SU-DHL-6 (cell line): ENCODE results near the gene POM121.

Experiments
- CTCF ChIP-seq: fragments of 200-600 bp; sonication (generic); IDR thresholded peaks from one replicate; pipeline ENCODE4 v1.5.1; 2017; ENCODE audit warnings: antibody characterized with exemption, mild to moderate bottlenecking, low read length, moderate library complexity; ENCODE audit not compliant: insufficient read depth, poor library complexity, severe bottlenecking
- EZH2phosphoT487 ChIP-seq: fragments of 200-600 bp; sonication (generic), shearing (Covaris generic); conservative IDR thresholded peaks from 2 replicates; pipeline ENCODE4 v1.6.1; 2018; ENCODE audit warnings: mild to moderate bottlenecking, antibody characterized with exemption, low read length, moderate library complexity, mixed read lengths

GRCh38 chr7:72925546-72926120 is 738 bp downstream of the POM121 start:
- no peak for TF ChIP-seq CTCF
- no peak for TF ChIP-seq EZH2phosphoT487
